GDM1 (cell line): Measurements from ENCODE around the gene MB.
"Not testable (repeated sequence)": the region's sequence is repeated elsewhere in the genome, so short reads cannot be mapped to it uniquely, and the experiment has no call there.

Experiments
- DNase-seq: peaks from one replicate; lab custom pipeline; 2025; lab: John Stamatoyannopoulos, UW

MB gene

GRCh38 chr22:35637254-35637653 lies 20.1 kb upstream of the MB start:
- no peak for DNase-seq

DNA sequence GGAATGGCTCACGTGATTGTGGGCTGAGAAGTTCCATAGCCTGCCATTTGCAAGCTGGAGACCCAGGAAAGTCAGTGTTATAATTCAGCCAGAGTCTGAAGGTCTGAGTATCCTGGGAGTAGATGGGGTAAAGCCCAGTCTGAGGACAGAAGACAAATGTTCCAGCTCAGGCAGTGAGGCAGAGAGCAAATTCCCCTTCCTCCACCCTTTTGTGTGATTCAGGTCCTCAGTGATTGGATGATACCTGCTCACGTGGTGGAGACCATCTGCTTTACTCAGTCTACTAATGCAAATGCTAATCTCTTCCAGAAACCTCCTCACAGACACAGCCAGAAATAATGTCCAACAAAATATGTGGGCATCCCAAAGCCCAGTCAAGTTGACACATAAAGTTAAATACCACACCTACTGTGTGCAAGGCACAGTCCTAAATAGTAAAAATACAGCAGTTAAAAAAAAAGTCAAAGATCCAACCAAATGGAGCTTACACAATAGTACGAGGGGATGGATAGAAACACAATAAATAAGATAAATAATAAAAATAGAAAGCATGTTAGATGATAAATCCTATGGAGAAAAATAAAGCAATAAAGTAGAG lies 17.9 kb upstream of the MB start:
- no peak for DNase-seq

DNA sequence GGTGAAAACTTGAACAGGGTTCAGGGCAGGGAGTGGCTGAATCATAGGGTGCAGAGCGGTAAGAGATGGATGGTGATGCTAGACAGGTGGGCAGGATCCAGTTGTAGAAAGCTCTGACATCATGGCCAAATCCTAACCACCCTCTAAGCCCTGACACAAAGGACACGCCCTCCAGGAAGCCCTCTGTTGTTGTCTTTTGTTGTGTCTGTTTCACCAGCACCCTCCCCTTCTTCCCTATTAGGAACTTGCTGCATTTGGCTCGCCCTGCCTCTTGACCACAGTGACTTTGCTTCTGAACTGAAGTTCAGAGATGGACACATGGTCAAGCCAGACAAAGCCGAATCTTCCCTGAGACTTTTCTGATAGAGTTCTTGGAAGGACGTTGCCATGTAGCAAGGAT lies 16.9 kb upstream of the MB start:
- no peak for DNase-seq

GRCh38 chr22:35633520-35633919 lies 16.4 kb upstream of the MB start:
- no peak for DNase-seq

DNA sequence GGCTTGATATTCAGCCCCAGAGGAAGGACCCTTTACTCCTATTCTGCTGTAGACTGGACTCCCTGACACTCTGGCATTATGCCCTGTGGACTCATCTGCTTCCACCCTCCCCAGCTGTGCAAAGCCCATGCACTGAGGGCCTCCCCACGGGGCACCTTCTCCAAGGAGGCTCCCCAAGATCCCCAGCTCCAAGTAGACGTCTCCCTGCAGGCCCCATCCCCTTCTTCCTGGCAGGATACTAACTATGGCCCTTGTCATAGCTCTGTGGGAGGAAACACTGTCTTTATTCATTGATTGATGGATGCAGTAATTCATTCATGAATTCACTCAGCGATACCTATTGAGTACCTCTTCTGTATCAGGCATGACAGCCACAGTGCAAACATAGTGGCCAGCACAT lies 15.8 kb upstream of the MB start:
- no peak for DNase-seq

GRCh38 chr22:35631597-35631996 lies 14.5 kb upstream of the MB start:
- DNase-seq: peak; percentile 21

DNA sequence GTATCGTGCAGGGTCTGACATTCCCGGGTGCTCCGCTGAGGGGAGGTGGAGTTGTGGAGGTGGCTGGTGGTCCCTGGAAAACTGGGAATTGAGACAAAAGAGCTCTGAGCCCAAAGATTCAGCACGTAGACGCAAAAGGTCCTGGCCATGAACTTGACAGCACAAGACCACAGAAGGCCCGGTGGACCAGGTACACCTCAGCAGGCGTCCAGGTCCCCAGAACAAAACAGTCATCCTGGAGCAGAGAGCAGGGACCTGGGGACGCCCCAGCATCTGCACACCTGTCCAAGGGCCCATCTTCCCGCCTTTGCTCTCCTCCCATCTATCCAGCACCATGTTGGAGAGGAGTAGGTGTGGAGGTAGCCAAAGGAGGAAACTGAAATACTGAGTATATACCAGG lies 13.8 kb upstream of the MB start:
- DNase-seq: no peak

- no peak for DNase-seq
These were observed 13.3 kb upstream of the MB start for GRCh38 chr22:35630387-35630793.

DNA sequence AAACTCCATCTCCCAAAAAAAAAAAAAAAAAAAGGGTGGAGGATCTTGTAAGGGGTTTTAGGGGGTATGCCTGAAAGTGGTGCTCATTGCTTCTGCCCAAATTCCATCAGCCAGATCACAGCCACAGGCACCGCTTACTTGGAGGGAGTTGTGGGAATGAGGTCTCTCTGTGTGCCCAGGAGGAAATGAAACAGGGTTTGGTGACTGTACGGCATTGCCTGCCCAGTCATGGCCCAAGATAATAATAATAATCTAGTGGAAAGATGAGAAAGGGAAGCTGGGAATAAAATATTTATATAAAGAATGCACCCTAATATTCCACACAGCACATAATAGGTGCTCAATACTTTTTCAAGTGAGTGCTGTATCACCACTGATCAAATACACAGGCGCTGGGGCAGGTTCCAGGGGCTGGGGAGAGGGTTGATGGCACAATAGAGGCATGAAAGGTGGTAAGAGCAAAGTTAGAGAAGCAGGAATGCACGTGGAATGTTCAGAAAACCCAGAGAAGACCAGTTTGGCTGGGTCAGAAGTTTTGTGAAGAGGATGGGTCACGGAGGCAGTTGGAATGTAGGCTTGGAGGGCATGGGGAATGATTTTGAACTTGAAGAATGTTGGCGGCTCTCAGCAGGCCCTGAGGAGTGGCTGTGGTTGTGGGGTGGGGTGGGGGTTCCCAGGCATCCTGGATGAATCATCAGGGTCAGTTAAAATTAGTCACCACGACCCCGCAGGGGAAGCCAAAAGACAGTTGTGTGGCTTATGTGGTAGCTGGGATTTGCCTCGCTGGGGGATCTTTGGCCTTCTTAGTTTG lies 12.5 kb upstream of the MB start:
- peak; percentile 63 for DNase-seq

- DNase-seq: no peak
These were observed 11.6 kb upstream of the MB start for GRCh38 chr22:35628732-35629131.

GRCh38 chr22:35627267-35628041 lies 10.3 kb upstream of the MB start:
- DNase-seq: no peak

DNA sequence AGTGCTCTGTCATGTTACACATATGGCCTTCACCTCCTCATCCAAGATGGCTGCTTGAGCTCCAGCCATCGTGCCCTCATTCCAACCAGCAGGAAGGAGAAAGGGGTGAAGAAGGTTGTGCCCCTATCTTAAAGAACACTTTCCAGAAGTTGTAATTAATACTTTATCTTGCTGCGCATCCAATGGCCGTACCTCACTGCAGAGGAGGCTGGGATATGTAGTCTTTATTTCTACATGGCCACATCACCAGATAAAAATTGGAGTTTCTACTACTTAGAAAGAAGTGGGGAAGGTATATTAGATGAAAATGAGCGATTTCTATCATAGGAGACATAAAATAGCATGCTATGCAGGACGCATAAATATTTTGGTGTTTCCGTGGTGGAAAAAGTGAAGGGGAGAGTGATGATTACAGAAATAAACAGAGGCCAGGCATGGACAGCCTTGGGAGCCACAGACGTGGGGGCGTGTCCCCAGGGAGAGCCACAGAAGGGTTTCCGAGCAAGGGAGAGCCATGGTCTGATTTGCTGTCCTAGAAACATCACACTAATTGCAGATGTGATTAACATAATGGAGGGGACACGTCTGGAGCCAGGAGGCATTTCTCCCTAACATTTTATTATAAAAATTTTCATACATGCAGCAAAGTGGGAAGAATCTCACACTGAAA lies 8.8 kb upstream of the MB start:
- DNase-seq: no peak

DNA sequence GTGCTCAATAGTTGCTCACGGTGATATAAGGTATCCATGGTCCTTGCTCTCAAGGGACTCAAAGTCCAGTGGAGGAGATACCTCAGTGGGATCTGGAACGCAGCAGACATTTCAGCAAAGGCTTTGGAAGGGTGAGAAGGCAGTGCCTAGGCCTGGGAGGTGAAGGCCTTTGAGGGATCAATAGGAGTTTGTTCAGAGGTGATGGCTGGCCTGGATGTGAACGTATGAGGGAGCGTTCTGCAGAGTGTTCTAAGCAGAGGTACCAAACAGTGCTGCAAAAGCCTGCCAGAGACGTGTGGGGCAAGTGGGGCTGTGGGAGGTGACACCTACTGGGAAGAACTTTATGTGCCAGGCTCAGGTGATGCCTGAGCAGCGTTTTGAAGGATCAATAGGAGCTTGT lies 7.4 kb upstream of the MB start:
- DNase-seq: no peak

DNA sequence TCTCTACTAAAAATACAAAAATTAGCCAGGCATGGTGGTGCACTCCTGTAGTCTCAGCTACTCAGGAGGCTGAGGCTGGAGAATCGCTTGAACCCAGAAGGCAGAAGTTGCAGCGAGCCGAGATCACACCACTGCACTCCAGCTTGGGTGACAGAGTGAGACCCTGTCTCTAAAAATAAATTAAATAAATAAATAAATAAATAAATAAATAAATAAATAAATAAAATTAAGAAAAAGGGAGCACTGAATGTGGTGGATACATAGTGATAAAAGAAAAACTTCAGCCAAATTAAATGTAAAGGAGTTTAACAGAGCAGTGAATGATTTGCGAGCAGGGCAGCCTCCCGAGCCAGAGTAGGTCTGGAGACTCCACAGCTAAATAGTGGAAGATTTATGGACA lies 6.8 kb upstream of the MB start:
- DNase-seq: not testable (repeated sequence)

GRCh38 chr22:35622191-35622913 lies 5.2 kb upstream of the MB start:
- no peak for DNase-seq

DNA sequence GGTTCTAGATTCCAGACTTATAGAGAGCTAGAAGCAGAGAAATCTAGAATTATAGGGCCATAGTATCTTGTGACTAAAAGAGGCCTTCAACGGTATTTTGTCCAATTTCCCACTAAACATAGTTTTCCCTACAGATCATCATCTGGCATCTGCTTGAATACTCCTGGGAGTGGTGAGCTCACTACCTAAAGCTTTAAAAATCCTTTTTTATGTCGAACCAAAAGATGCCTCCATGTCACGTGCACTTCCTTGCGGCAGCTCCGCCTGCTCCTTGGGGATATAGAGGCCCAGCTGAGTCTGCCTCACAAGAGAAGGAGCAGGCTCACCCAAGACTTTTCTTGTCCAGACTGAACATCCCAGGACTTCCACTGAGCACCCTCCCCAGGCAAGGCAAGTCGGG lies 4.3 kb upstream of the MB start:
- no peak for DNase-seq

- no peak for DNase-seq
These were observed 3.6 kb upstream of the MB start for GRCh38 chr22:35620624-35621251.

DNA sequence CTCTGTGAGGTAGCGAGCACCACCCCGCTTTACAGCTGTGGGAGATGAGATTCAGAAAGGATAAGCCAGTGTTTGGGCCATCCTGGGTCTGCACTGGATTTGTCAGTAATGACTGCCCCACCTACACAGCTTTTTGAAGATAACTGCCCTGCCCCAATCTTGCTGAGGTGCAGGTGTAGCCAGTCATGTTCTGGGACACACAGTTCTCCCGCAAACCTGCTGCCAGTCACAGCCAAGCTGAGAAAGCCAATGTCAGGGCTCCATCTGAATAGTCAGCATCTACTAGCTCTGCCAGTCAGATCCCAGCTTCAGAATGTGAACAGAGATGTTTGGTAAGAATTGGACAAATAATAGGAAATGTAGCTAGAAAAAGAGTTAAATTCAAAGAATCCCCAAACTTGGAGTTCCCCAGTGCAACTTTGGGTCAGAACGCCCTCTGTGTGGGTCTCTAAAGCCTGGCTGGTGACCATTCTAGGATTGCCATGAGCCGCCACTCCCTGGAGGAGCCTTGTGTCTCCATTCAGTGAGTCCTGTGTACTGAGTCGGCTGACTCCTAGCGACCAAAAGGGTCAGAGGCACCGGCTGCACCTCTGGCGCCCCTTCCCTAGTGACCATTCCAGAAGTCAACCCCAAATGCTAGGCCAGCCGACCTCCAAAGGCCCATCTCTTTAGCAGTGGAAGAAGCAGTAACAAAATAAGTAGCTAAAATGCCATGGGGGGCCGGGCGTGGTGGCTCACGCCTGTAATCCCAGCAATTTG lies 2.4 kb upstream of the MB start:
- no peak for DNase-seq

- no peak for DNase-seq
These were observed 1.5 kb upstream of the MB start for GRCh38 chr22:35618427-35619223.

- no peak for DNase-seq
These were observed 1.1 kb downstream of the MB start for GRCh38 chr22:35616043-35616442.
